Measurements from ENCODE around the gene RPL10.

- TF ChIP-seq POLR2A (IDR thresholded peaks at IDR 0.05) (no peak), CTCF (IDR thresholded peaks at IDR 0.05) (no peak)
These were observed 48.3 kb downstream of the RPL10 start for GRCh38 chrX:154446430-154446829.
